GM06990 (cell line): Measurements from ENCODE around the gene CDH24.

Source experiments
- DNase-seq: peaks from one replicate; pipeline ENCODE4 v3.0.0-alpha.2; 2011; ENCODE audit not compliant: insufficient read length; ENCODE audit errors: extremely low read depth
- H3K27me3 ChIP-seq: replicated peaks from 2 replicates; pipeline ENCODE4 v1.6.0; 2011; ENCODE audit warnings: low read length; ENCODE audit not compliant: control insufficient read depth, insufficient read depth
- H3K36me3 ChIP-seq: 2 replicates; pipeline ENCODE4 v1.5.1; 2011; ENCODE audit warnings: low read length; ENCODE audit not compliant: control insufficient read depth, insufficient read depth
- H3K4me3 ChIP-seq: replicated peaks from 2 replicates; pipeline ENCODE4 v1.5.1; 2011; ENCODE audit warnings: low read depth, mild to moderate bottlenecking, control low read depth, low read length
- TF ChIP-seq, protein P1 (sequence below): IDR thresholded peaks from 2 replicates; pipeline ENCODE4 v1.5.1; 2011; ENCODE audit warnings: low read length, control low read depth, mild to moderate bottlenecking, inconsistent platforms; ENCODE audit not compliant: insufficient read depth, poor library complexity, severe bottlenecking

Gene CDH24

DNA sequence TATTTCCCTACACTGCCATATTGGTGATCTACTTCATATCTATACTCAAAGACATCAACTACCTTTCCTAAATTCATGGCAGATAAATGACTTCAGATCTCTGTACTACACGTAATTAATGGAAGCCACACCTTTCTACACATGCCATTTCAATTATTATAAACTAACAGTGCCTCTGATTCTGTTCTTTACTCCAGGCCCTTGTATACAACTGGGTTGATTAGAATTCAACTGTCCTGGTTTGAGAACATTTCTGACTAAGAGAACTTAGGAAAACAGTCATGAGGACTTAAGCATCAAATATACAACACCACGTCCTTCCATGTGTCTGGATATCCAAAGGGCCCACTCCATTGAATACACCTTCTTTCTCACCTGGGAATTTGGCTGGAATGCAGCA lies 35.8 kb upstream of the CDH24 start:
- TF ChIP-seq, protein P1, sequence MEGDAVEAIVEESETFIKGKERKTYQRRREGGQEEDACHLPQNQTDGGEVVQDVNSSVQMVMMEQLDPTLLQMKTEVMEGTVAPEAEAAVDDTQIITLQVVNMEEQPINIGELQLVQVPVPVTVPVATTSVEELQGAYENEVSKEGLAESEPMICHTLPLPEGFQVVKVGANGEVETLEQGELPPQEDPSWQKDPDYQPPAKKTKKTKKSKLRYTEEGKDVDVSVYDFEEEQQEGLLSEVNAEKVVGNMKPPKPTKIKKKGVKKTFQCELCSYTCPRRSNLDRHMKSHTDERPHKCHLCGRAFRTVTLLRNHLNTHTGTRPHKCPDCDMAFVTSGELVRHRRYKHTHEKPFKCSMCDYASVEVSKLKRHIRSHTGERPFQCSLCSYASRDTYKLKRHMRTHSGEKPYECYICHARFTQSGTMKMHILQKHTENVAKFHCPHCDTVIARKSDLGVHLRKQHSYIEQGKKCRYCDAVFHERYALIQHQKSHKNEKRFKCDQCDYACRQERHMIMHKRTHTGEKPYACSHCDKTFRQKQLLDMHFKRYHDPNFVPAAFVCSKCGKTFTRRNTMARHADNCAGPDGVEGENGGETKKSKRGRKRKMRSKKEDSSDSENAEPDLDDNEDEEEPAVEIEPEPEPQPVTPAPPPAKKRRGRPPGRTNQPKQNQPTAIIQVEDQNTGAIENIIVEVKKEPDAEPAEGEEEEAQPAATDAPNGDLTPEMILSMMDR, result no peak
- H3K4me3 ChIP-seq, result no peak overlapping the region; the same call in 1 of the 2 replicates

GRCh38 chr14:23091294-23092225 lies 34.2 kb upstream of the CDH24 start:
- DNase-seq, result no peak
- TF ChIP-seq, protein P1, result no peak
- Histone ChIP-seq H3K36me3 (peaks cover 6% of the 10 kb centered on the region), H3K4me3 (no peak overlapping the region), H3K27me3 (no peaks in the 10 kb centered on the region)

More for the DNA sequence above, 35.8 kb upstream of the CDH24 start:
- Histone ChIP-seq H3K27me3 (no peaks in the 10 kb centered on the region), H3K36me3 (peaks cover 12% of the 10 kb centered on the region)
- no peak for DNase-seq

GRCh38 chr14:23090254-23090636 lies 32.9 kb upstream of the CDH24 start:
- no peaks in the 10 kb centered on the region for H3K27me3 ChIP-seq
- no peak overlapping the region for H3K4me3 ChIP-seq
- peaks cover 8% of the 10 kb centered on the region for H3K36me3 ChIP-seq
- TF ChIP-seq, protein P1, result no peak
- DNase-seq, result no peak

DNA sequence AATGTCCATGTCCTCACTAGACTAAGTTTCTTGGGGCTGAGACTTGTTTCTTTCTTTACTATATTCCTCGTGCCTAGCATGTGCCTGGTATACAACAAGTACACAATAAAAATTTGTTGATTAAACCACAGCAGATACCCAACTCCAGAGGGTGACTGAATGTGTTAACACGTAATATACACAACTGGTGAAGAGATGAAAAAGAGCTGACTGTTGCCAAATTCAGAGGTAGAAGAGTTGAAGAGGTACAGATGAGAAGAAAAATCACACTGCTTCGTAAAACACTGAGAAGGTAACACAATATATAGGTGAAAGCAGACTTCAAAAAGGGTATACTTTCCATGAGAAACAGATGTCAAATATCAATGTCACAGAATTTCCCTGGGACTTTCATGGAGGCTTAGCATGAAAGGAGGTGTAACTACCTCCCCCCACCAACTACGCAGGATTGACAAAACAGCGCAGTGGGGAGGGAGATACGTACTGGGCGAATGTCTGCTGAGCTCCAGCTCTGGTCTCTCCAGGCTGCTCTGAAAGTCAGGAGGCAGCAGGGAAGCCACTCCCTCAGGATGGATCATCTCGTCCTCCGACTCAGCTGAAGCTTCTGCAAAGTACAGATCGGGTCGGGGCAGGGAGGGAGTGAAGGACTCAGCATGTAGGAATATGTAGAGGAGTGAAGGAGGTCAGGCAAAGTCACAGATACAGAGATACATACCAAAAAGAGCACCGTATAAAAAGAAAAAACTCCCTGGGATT lies 32.4 kb upstream of the CDH24 start:
- TF ChIP-seq, protein P1, result no peak
- Histone ChIP-seq H3K27me3 (no peaks in the 10 kb centered on the region), H3K36me3 (peaks cover 8% of the 10 kb centered on the region), H3K4me3 (no peak overlapping the region)
- no peak for DNase-seq

GRCh38 chr14:23086565-23086964 lies 29.2 kb upstream of the CDH24 start:
- Histone ChIP-seq H3K36me3 (peaks cover 11% of the 10 kb centered on the region), H3K4me3 (no peak overlapping the region), H3K27me3 (no peaks in the 10 kb centered on the region)
- TF ChIP-seq, protein P1, result no peak
- DNase-seq, result no peak
